Prostate gland (tissue), 2 donors: ENCODE results near the gene C4orf51. TPM values are rescaled to one million over a fixed set of nuclear protein-coding genes. Genes with fewer than 3 reads are reported as not detected.

Experiments used
- DNase-seq: peaks from one replicate; pipeline ENCODE4 v3.0.0-alpha.2; 2019; ENCODE audit warnings: low spot score
- H3K27ac ChIP-seq, 2 donors: fragments of 200-600 bp; sonication (generic); 2 replicates each; pipeline ENCODE4 v1.5.1; 2017 to 2019
- H3K27me3 ChIP-seq: fragments of 200-600 bp; sonication (generic); replicated peaks from 2 replicates; pipeline ENCODE4 v1.5.1; 2019; ENCODE audit not compliant: insufficient read depth
- H3K36me3 ChIP-seq, 2 donors: fragments of 200-600 bp; sonication (generic); 1 replicate in 1 of 2; 2 replicates in 1 of 2; pipeline versions ENCODE4 v1.5.1 to v1.8.1; 2017 to 2019
- H3K4me1 ChIP-seq: fragments of 200-600 bp; sonication (generic); replicated peaks from 2 replicates; pipeline ENCODE4 v1.5.1; 2019
- H3K4me3 ChIP-seq, 2 donors: fragments of 200-600 bp; sonication (generic); 2 replicates each; pipeline ENCODE4 v1.5.1; 2017 to 2019
- H3K9me3 ChIP-seq: fragments of 200-600 bp; sonication (generic); 2 replicates; pipeline ENCODE4 v1.5.1; 2017
- CTCF ChIP-seq, 4 experiments: fragments of 200-600 bp in 2 of 4; fragments of 450-650 bp in 2 of 4; sonication (generic) in 2 of 4; IDR thresholded peaks; 1 replicate in 3 of 4; 2 replicates in 1 of 4; pipeline ENCODE4 v1.5.1; 2016 to 2019; ENCODE audit warnings: antibody characterized with exemption in 4 of 4, mild to moderate bottlenecking in 2 of 4, moderate library complexity in 2 of 4
- POLR2A ChIP-seq: fragments of 450-650 bp; IDR thresholded peaks from one replicate; pipeline ENCODE4 v1.6.1; 2016; ENCODE audit warnings: antibody characterized with exemption, mild to moderate bottlenecking
- POLR2AphosphoS5 ChIP-seq: sonication (generic); formaldehyde crosslinking; IDR thresholded peaks from one replicate; pipeline ENCODE4 v1.6.1; 2017; ENCODE audit warnings: antibody characterized with exemption
- WGBS: methylation state at CpG from one replicate; pipeline ENCODE4 v1.1.5; 2018; 5-methylcytosine and 5-hydroxymethylcytosine counted together
- intact Hi-C: fragments of 100-400 bp; cut with DNase I; formaldehyde crosslinking; loops from one replicate; pipeline ENCODE4 v1.14.2; 2022
- total RNA-seq, 2 donors: library from RNA; depleted of rRNA; stranded (reverse); fragments of >200 nt; gene quantifications; one replicate each; pipeline ENCODE4 v1.1.0, GENCODE V29; 2016

The C4orf51 gene
- total RNA-seq, 2 donors from 2014 or later, result not detected

GRCh38 chr4:145665773-145666172 is 14.2 kb upstream of the C4orf51 start:
- 90% methylated on average over 1 of the region's 1 CpG for WGBS
- TF ChIP-seq POLR2A, result no peak
- TF ChIP-seq CTCF (IDR thresholded peaks at IDR 0.05), result no peak
- no peak for TF ChIP-seq POLR2AphosphoS5
- Histone ChIP-seq H3K27me3 (no peaks in the 10 kb centered on the region), H3K36me3 (no peaks in the 10 kb centered on the region), H3K4me1 (no peaks in the 10 kb centered on the region), H3K9me3 (no peaks in the 10 kb centered on the region), H3K4me3 (no peak overlapping the region), H3K27ac (no peak overlapping the region)
- DNase-seq, result no peak
- intact Hi-C loops, result no loop called here

GRCh38 chr4:145670422-145670821 is 9.5 kb upstream of the C4orf51 start:
- intact Hi-C loops, result no loop called here
- Histone ChIP-seq H3K27me3 (no peaks in the 10 kb centered on the region), H3K4me3 (no peak overlapping the region), H3K4me1 (no peaks in the 10 kb centered on the region), H3K27ac (no peak overlapping the region), H3K9me3 (no peaks in the 10 kb centered on the region), H3K36me3 (no peaks in the 10 kb centered on the region)
- TF ChIP-seq CTCF (IDR thresholded peaks at IDR 0.05), result no peak
- TF ChIP-seq POLR2A, result no peak
- TF ChIP-seq POLR2AphosphoS5, result no peak
- no peak for DNase-seq

- intact Hi-C loops, result no loop called here
- peak; percentile 62 for DNase-seq
- TF ChIP-seq CTCF (IDR thresholded peaks at IDR 0.05) (no peak), POLR2A (no peak), POLR2AphosphoS5 (peak; percentile 87)
These were observed 426 bp upstream of the C4orf51 start for GRCh38 chr4:145679520-145679919.

GRCh38 chr4:145680902-145681301 is 956 bp downstream of the C4orf51 start:
- intact Hi-C loops, result no loop called here
- H3K27ac ChIP-seq, result no peak overlapping the region
- H3K9me3 ChIP-seq, result no peaks in the 10 kb centered on the region
- no peaks in the 10 kb centered on the region for H3K36me3 ChIP-seq
- TF ChIP-seq POLR2A (no peak), POLR2AphosphoS5 (no peak), CTCF (IDR thresholded peaks at IDR 0.05) (no peak)
- H3K4me1 ChIP-seq, result no peaks in the 10 kb centered on the region
- 100% methylated on average over 1 of the region's 1 CpG for WGBS
- no peak overlapping the region for H3K4me3 ChIP-seq
- DNase-seq, result no peak
- H3K27me3 ChIP-seq, result no peaks in the 10 kb centered on the region

More at GRCh38 chr4:145679520-145679919, 426 bp upstream of the C4orf51 start:
- Histone ChIP-seq H3K9me3 (no peaks in the 10 kb centered on the region), H3K4me1 (no peaks in the 10 kb centered on the region), H3K27ac (peak overlapping the region in 1 of 2 donors; percentile 41), H3K27me3 (no peaks in the 10 kb centered on the region), H3K36me3 (no peaks in the 10 kb centered on the region), H3K4me3 (no peak overlapping the region)
- WGBS, result 0% methylated on average over 1 of the region's 1 CpG

GRCh38 chr4:145681518-145681917 is 1.6 kb downstream of the C4orf51 start:
- intact Hi-C loops, result no loop called here

More at GRCh38 chr4:145681518-145681917, 1.6 kb downstream of the C4orf51 start:
- DNase-seq, result no peak
- no peak for TF ChIP-seq POLR2AphosphoS5
- TF ChIP-seq CTCF (IDR thresholded peaks at IDR 0.05), result no peak
- no peak for TF ChIP-seq POLR2A
- H3K27ac ChIP-seq, result no peak overlapping the region
- H3K9me3 ChIP-seq, result no peaks in the 10 kb centered on the region
- no peaks in the 10 kb centered on the region for H3K36me3 ChIP-seq
- no peaks in the 10 kb centered on the region for H3K4me1 ChIP-seq
- H3K27me3 ChIP-seq, result no peaks in the 10 kb centered on the region
- no peak overlapping the region for H3K4me3 ChIP-seq
